Prostate gland (tissue), 2 donors: ENCODE data around the gene IL3RA.
"Not testable (repeated sequence)": the region's sequence is repeated elsewhere in the genome, so short reads cannot be mapped to it uniquely, and the experiment has no call there.

Experiments
- CTCF ChIP-seq, 4 experiments: fragments of 200-600 bp in 2 of 4; fragments of 450-650 bp in 2 of 4; sonication (generic) in 2 of 4; IDR thresholded peaks; 1 replicate in 3 of 4; 2 replicates in 1 of 4; pipeline ENCODE4 v1.5.1; 2016 to 2019; ENCODE audit warnings: antibody characterized with exemption in 4 of 4, mild to moderate bottlenecking in 2 of 4, moderate library complexity in 2 of 4
- POLR2A ChIP-seq: fragments of 450-650 bp; IDR thresholded peaks from one replicate; pipeline ENCODE4 v1.6.1; 2016; ENCODE audit warnings: antibody characterized with exemption, mild to moderate bottlenecking

GRCh38 chrX:1308917-1309316, 27.7 kb upstream of the IL3RA start:
- not testable (repeated sequence) for TF ChIP-seq CTCF (IDR thresholded peaks at IDR 0.05); POLR2A
